GM18507 (cell line): ENCODE results near the gene RTL9.
A peak's percentile ranks its signal among the peaks of the same experiment; 100 is the strongest.

Experiments
- DNase-seq: peaks from one replicate; pipeline ENCODE4 v3.0.0; 2011; ENCODE audit warnings: low read depth; ENCODE audit not compliant: insufficient read length; ENCODE audit errors: extremely low spot score
- FAIRE-seq: peaks from 2 replicates; lab custom pipeline; 2011; peaks lifted over from hg19 to GRCh38; lab: Jason Lieb, UNC

Gene RTL9

GRCh38 chrX:110338935-110339334 is 19.7 kb upstream of the RTL9 start:
- DNase-seq (no peak), FAIRE-seq (no peak)

GRCh38 chrX:110341189-110342035 is 17.2 kb upstream of the RTL9 start:
- peak; percentile 53 for FAIRE-seq

DNA sequence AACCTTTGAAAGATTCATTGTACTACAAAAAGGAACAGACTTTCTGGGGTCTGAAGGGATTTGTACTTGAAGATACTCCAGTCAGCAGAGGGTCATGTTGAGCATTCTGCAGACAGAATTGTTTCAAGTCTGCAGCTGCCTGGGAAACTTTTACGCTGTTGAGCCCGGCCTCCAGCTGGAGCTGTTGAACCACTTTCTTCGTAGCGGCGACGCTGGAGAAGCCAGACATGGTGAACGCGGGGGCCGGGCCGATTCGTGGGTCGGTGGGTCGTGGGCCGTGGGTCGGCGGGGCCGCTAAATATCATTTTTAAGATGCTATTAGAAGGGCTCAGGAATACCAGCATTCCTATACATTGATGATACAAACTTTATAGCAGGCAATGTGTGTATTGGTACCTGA is 12.0 kb upstream of the RTL9 start:
- FAIRE-seq (no peak), DNase-seq (no peak)

More at GRCh38 chrX:110341189-110342035, 17.2 kb upstream of the RTL9 start:
- no peak for DNase-seq

DNA sequence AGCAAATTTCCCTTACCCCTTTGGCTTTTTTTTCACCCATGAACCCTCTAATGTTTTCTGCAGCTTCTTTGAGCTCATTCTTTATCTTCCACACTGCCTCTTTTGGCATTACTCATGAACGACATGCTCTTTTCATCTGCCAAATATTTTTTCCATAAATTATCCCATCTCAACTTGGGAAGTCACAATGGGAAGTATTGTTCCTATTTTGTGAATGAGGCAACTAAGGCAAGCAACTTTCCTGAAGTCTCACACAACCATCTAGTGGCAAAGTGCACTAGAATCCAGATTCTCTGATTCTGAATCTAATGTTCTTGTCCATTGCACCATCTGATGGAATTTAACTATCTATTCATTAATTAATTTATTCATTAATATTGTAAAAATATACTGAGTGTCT is 625 bp downstream of the RTL9 start:
- DNase-seq (no peak), FAIRE-seq (no peak)

GRCh38 chrX:110363244-110363643 is 4.6 kb downstream of the RTL9 start:
- DNase-seq (no peak), FAIRE-seq (no peak)

DNA sequence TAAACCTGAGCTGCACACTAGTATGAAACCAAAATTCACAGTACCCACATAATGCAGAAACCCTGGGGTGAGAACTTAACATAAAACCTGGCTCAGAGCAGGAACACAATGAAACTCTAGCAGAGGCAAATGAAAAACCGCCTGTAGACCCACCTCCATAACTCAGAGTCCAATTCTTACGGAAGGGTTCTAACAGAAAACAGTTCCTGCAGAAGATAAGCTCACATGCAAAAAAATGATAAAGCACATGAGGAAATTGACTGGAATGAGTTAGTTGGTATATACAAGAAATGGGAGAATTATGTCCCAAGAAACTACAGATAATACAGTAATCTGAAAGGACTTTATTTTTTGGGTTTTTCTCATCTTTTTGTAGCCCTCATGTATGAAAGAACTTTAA is 14.7 kb downstream of the RTL9 start:
- no peak for DNase-seq

DNA sequence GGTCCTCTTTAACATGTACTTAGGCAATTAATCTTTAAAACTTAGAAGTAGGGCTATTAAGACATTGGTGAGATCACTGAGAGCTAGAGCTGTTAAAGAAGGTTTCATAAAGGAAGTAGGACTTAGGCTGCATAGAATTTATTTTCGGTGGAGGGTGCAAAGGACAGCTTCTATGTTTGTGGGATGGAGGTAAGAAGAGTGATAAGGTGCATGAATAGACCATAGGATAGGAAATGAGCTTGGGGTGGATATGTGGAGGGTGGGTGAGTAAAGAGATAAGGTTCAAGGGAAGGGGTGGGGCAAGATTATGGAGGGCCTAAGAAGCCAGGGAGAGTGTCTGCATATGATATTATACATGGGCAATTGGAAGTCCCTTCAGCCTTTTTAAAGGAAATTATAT is 15.9 kb downstream of the RTL9 start:
- DNase-seq (no peak), FAIRE-seq (peak; percentile 65)

More for the DNA sequence above, 14.7 kb downstream of the RTL9 start:
- FAIRE-seq = no peak

- FAIRE-seq (no peak), DNase-seq (no peak)
Measured at GRCh38 chrX:110381216-110381615, 22.6 kb downstream of the RTL9 start.

- FAIRE-seq = peak; percentile 24
- DNase-seq = no peak
Measured at GRCh38 chrX:110383414-110383813, 24.8 kb downstream of the RTL9 start.

DNA sequence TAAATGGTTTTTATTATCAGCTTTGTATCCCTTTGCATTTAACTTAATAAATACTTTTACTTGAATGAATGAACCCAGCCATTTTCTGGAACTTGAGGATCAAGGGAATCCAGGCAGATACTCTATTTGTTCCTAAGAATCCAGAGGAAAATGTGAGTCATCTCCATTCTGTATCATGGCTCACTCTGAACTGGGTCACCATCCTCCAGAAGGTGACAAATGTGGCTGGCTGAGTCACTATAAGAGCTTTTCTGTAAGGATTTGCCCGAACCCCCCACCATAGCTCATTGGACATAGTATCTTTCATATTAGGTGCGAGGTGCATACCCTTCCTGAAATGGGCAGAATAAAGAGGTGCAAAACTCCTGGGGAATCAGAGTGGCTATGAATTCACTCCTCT is 25.8 kb downstream of the RTL9 start:
- DNase-seq = no peak
- no peak for FAIRE-seq

GRCh38 chrX:110389570-110389969 is 30.9 kb downstream of the RTL9 start:
- DNase-seq (no peak), FAIRE-seq (no peak)

GRCh38 chrX:110391086-110391485 is 32.4 kb downstream of the RTL9 start:
- FAIRE-seq = no peak

DNA sequence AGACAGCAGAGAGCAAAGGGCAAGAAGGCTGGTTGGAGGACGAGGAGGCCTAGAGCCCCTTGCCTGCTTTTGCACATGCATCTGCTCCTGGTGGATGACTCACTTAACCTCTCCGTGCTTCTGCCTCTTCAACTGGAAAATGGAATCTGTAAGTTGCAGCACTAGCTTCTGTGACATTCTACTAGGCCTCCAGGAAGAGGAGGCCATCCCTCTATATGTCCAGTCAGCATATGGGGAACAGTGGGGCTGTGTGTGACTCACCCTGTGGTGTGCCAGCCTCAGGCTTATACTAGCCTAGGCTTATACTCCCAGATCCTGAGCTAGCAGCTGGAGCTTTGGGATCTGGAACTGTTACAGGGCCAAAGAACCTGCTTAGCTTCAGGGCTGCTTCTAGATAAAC is 36.0 kb downstream of the RTL9 start:
- no peak for DNase-seq
- no peak for FAIRE-seq

More at GRCh38 chrX:110391086-110391485, 32.4 kb downstream of the RTL9 start:
- DNase-seq = no peak

- DNase-seq = no peak
- FAIRE-seq = no peak
Measured at GRCh38 chrX:110395877-110396276, 37.2 kb downstream of the RTL9 start.

GRCh38 chrX:110396735-110397134 is 38.1 kb downstream of the RTL9 start:
- DNase-seq (no peak), FAIRE-seq (no peak)

GRCh38 chrX:110397339-110397738 is 38.7 kb downstream of the RTL9 start:
- DNase-seq (no peak), FAIRE-seq (no peak)

- no peak for DNase-seq
- no peak for FAIRE-seq
Measured at GRCh38 chrX:110397904-110398303, 39.3 kb downstream of the RTL9 start.

- FAIRE-seq (no peak), DNase-seq (no peak)
Measured at GRCh38 chrX:110399497-110399896, 40.8 kb downstream of the RTL9 start.

GRCh38 chrX:110399966-110400365 is 41.3 kb downstream of the RTL9 start:
- DNase-seq (no peak), FAIRE-seq (no peak)

DNA sequence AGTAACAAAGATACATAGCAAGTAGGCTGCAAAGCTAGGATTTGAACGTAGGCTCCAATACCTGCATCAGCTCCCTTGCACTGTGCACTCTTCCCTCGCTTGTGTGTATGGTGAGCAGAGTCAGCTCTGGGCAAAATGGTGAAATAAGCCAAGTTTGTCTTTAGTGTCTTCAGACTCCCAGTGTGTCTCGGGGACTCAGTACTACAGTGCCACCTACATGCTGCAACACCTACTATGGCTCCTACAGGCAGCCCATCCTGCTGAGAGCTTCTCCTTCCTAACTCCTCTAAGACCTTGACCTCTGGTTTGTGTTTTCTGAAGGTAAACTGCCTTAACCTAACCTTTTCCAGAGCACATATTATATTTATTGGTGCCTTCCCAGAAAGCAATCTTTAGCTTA is 42.5 kb downstream of the RTL9 start:
- DNase-seq (no peak), FAIRE-seq (peak; percentile 72)

GRCh38 chrX:110402091-110402849 is 43.6 kb downstream of the RTL9 start:
- DNase-seq (no peak), FAIRE-seq (no peak)
